GM10847 (cell line): ENCODE measurements around the gene ALKBH5.
A peak's percentile ranks its signal among the peaks of the same experiment; 100 is the strongest.

ENCODE experiments used
- POLR2A ChIP-seq: IDR thresholded peaks from 2 replicates; pipeline ENCODE4 v1.6.1; 2011; ENCODE audit not compliant: insufficient read length; ENCODE audit errors: extremely low read depth

ALKBH5 gene

DNA sequence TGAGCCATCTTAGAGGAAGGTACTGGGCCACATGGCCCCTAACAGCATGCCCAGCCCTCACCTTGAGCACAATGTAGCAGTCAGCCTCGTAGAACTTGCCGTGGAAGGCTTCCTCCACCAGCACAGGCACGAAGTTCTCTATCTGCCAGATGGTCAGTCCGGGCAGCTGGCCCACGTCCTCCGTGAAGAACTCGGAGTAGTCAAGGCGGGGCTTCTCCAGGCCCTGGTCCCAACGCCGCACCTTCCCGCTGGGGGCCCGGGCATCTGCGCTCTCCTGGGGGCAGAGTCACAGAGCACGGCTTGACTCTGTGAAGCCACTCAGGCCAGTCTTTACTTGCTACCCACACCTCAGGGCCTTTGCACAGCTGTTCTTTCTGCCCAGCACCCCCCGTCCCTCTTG, 67.6 kb downstream of the ALKBH5 start:
- TF ChIP-seq POLR2A = no peak

DNA sequence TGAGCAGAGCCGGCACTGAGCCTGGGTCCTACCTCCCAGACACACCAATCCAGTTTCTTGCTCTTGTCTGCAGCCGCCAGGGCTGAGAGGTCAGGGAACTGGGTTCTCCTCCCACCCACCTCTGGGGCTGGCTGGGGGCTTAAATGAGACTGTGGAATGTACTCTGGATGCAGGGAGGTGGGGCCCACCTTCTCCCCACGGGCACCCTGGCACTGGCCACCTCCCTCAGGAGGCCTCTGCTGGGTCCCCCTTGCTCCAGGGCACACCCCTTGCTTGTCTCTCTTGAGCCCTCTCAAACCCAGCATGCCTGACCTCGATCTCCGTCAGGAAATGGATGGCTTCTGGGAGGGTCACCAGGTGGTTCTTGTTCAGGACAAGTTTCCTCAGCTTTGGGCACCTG, 68.5 kb downstream of the ALKBH5 start:
- TF ChIP-seq POLR2A = no peak

DNA sequence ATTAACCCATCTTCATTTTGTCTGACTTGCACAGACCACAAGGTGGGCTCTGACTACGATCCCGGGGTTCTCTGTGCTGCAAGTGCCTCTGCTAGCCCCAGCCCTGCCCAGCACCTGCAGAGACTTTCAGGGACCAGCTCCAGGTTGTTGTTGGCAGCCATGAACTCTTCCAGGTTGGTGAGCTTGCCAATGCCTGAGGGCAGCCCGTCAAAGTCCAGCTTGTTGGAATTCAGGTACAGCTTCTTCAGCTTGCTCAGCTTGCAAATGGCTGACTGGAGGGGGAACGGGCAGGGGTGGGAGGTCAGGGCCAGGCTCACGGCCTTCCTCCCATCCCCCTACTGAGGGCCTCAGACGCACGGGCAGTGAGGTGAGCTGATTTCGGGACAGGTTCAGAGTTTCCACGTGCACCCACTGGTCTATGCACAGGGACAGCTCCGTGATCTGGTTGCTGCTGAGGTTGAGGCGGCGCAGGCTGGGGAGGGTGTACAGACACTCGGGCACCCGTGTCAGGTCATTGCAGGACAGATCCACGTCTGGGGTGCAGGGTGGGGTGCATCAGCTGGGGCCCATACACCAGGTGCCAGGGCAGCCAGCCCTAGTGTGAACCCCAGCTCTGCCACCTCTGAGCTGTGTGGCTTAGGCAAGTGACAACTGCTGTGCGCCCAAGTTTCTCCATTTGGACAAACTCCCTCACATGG, 69.7 kb downstream of the ALKBH5 start:
- TF ChIP-seq POLR2A = no peak

DNA sequence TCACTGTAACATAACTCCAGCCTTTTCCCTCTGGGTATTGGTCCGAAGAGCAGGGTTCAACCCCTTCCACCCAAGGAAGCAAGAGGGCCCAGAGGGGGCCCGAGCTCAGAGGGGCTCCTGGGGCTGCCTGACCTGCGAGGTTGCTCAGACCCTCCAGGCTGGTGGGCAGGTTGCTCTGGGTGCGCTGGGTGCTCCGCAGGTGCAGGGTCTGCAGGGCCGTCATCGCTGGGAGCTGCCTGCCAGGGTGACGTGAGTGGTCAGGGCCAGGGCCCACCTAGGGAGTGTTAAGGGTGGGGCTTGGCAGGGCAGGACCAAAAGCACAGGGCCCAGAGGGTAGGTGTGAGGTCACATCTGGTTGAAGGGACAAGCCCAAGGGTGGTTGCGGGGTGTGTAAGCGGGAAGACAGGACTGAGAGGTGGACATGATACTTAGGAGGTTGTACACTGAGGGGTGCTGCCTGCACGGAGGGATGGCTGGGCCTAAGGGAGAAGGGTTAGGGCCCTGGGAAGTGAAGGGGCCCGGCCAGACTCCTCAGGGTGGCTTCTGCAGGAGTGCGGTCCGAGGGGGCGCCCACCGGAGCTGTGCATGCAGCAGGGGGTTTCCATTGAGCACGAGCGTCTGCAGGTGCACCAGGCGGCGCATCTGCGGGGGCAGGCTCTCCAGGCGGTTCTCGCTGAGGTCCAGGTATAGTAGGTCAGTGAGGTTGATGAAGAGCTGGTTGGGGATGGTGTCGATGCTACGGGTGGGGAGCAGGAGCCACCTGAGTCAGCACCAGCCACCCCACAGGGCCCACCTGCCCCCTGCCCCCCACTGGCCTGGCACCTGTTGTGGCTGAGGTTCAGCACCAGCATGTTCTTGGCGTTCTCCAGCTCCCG, 70.6 kb downstream of the ALKBH5 start:
- TF ChIP-seq POLR2A = no peak

DNA sequence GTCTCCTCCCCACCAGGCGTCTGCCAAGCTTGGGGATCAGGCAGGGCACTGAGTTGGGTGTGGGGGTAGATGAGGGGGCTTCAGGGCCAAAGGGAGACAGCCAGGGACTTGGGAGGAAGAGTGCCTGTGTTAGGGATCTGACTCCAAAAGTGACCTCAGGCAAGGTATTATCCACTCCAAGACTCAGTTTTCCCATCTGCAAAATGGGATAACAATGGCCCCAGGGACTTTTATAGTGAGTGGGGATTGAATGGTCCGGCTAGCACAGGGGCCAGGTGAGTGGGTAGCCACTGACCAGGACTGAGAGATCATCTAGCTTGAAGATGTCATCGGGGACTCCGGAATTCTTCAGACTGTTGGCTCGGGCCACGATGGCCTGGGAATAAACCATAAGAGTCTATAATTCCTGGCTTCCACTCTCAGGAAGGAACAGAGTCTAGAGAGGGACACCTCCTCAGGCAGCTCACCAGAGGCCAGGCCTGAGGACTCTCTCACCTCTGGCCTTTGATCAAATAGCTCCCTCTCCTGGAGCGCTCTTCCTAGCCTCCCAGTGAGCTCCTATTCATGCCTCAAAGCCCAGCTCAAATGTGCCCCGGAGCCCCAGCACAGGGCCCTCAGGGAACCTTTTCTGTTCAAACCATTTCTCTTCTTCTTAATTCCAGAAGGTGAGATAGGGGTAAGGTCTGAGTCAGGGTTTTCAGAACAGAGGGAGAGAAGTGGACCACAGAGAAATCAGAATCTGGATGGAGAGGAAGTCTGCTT, 71.4 kb downstream of the ALKBH5 start:
- no peak for TF ChIP-seq POLR2A

DNA sequence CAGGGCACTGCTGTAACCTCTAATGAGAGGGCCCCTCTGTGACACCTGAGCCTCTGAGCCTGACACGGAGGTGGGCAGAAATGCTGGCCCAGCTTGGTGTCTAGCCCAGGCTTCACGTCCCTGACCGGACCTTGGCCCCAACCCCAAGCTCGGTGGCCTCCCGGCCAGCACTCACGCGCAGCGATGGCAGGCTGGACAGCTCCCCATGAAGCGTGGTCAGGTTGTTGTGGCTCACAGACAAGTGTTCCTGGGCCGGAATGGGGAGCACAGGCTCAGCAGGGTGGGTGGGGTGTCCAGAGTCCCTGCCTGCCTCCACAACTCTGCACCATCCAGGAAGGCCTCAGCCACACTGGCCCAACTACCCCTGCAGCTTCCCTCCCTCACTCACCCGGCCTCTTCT, 72.7 kb downstream of the ALKBH5 start:
- no peak for TF ChIP-seq POLR2A

DNA sequence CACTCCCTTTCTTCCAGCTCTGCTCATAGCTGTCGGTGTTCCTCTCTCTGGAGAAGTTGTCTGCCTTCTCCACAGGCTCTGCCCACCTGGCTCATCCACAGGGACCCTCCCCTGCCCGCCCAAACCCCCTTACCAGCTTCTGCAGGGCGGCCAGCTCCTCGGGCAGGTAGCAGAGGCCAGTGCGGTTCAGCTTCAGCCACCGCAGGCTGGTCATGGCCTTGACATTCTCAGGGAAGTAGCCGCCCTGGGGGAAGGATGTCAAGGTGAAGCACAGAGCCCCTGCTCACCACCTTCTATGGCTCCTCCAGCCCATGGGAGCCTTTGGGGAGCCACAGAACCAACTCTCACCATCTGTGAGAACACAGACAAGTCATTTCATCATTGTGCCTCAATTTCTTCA, 73.1 kb downstream of the ALKBH5 start:
- no peak for TF ChIP-seq POLR2A

DNA sequence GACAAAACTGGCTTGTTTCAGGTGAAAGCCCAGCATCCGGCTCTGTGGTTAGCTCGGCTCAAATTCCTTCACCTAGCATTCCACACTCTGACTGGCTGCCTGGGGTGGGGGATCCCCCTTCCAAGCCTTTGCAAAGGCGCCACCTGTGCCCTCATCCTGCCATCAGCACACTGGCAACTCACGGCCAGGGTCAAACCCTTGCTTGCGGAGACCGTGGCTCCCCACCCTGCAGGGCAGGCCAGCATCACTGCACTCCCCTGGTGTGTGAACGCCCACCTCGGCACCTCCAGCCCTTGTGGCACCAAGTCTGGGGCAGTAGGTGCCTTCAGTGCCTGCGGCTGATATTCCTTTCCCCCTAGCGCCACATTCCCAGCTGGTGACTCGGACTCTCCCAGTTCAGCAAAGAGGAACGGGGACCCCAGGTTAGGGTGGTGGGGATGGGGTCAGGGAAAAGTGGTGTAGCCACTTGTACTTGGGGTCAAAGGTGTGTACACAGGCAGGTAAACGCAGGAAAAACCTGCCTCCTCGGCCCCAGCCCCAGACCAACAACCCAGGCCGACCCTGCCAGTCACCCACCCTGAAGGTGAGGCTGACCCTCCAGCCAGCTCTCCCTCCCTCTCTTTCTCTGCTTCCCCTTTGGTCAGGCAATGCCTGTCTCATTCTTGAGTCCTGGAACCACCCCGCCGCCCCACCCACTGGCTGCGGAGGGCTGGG, 73.8 kb downstream of the ALKBH5 start:
- no peak for TF ChIP-seq POLR2A

DNA sequence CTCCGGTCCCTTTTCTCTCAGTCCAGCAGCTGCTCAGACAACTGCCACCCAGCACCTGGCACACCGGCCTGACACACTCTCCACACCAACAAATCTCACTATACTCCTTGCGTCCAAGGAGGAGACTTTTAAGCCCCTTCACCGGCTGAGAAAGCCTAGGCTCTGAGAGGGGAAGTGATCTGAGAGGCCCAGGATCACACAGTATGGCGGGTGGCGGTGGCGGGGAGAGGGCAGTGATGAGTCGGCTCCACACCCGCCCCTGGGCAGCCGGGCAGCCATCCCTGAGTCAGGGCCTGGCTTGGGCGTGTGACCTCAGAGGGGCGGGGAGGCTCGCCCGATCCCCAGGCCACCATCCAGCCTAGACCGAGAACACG, 74.3 kb downstream of the ALKBH5 start:
- peak; percentile 17 for TF ChIP-seq POLR2A

DNA sequence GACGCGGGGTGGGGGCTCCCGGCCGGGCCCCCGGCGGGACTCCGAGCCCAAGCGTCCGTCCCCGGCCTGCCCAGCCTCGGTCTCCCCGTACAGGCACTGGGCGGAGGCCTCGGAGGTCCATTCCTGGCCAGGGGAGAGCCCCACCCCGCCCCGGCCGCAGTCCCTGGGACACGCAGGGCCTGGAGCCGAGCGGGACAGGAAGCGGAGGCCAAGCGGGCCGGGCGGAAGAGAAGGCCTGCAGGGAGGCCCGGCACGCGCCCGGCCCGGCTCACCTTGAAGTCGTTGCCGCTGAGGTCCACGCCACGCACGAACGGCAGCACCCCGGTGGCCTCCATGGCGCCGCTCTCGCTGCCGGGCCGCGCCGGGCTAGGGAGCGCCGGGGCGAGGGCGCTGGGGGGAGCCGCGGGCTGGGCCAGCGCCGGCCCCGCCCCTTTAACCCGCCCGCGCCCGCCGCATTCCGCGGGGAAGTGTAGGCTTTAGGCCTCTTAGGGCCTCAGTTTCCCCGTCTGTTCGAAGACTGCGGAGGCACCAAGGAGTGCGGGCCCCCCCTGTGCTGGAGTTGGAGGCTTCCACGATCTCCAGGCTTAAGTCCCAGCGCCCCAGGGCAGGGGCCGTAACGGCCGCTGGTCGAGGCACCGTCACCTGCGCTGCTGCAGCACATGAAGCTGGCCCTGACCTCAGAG, 74.9 kb downstream of the ALKBH5 start, which contains the start of gene FLII:
TSS of gene FLII (minus strand) at position 383 of the 683 bp plus-strand sequence. CDS start at position 335, 48 bp downstream.
- peak; percentile 33 for TF ChIP-seq POLR2A
